GM19328 (cell line): Measurements from ENCODE around the gene COL5A1.
"Not testable (repeated sequence)": the region's sequence is repeated elsewhere in the genome, so short reads cannot be mapped to it uniquely, and the experiment has no call there.

Experiments
- ATAC-seq: cut with Tn5 transposase; IDR thresholded peaks from one replicate; pipeline ENCODE4 v1.9.1; 2021; ENCODE audit warnings: mild to moderate bottlenecking, moderate library complexity; ENCODE audit not compliant: unreplicated experiment

The COL5A1 gene

DNA sequence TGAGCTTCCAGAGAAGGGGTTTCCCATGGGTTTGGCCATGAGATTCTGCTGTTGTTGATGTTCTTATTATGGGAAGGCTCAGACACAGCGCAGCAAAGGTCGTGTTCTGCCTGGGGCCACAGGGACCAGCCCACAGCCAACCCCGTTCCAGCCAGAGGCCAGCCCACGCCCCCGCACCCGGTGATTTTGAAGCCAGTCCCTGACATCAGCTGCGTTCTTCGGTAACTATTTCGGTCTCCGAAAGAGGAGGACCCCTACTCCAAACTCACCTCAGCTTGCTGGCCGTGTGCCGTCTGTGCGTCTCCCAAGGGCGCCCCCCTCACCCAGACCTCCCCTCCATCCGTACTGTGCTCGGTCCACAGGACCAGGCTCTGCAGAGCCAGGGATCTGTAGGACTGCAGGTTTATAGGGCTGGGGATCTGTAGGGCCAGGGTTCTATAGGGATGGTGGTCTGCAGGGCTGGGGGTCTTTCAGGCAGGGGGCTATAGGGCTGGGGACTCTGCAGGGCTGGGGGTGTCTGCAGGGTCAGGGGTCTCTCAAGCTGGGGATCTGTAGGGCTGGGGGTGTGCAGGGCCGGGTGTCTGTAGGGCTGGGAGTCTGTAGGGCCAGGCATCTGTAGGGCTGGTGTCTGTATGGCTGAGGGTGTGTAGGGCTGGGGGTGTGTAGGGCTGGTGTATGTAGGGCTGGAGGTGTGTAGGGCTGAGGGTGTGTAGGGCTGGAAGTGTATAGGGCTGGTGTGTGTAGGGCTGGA is 11.8 kb downstream of the COL5A1 start:
- ATAC-seq = no peak

DNA sequence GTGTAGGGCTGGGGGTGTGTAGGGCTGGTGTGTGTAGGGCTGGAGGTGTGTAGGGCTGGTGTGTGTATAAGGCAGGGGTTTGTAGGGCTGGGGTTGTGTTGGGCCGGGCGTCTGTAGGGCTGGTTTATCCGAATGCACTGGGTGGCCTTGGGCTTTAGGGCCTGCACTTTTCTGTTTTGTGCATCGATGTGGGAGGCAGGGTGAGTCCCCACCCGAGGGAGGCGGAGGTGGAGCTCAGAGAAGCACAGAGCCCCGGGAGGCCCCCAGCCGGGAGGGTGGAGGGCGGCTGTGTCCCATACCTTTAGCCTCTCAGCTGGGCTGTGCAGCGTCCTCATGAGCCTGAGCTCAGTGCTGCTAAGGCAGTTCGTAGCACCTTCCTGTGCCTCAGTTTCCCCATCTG is 13.5 kb downstream of the COL5A1 start:
- ATAC-seq = no peak

DNA sequence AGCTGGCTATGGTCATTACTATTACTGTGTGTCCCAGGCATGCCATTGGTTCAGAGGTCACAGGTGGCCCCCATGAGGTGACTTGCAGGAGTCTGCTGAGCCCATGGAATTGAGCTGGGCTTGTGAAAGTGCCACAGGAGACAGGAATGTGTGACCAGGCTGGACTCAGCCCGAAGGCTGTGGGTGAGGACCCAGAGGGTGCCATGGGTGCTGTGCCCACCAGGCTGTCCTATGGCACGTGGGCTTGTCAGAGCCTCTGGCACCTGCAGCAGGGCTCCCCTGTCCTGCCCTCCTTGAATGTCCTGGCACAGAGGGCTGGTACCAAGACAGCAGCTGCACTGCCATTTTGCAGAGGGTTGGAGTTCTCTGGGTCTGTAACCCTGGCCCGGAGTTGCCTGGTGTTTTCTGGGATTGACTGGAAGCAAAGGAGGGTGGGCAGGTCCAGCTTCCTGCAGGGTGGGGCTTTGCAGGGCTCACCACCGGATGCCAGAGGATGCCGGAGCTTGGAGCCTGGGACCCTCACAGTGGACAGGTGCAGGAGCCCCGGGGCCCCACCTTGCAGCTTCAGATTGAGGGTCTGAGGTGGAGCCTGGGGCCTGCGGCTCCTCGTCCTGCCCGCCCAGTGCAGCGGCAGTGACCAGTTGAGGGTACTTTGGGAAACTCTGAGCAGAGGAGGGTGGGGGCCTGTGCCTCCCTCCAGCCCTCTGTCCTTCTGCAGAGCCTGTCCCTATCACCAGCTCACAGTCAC is 14.2 kb downstream of the COL5A1 start:
- ATAC-seq = no peak

DNA sequence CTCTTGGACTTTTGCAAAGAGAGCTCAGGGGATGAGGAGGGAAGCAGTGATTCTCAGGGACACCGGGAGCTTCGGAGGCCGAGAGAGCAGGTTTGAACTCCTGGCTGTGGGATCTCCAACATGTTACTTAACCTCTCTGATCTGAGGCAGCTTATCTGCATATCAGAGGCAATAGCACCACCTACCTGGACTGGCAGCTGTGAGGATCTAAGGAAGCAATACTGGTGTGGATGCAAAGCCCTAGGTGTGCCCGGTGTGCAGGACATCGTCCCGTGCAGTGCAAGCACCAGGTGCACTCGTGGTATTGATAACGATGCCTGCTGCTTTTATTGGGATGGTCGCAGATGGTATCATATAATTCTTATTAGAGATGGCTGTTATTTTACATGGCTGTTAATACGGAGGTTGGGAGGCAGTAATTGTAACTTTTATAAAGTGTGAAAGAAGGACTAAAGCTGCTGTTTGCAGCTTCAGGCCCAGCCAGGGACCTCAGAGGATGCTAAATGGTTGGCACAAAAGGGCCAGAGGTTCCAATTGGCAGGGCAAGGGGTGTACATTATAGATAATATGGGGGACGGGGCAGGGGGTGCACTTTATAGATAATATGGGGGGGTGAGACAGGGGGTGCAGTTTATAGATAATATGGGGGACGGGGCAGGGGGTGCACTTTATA is 14.9 kb downstream of the COL5A1 start:
- ATAC-seq = no peak

DNA sequence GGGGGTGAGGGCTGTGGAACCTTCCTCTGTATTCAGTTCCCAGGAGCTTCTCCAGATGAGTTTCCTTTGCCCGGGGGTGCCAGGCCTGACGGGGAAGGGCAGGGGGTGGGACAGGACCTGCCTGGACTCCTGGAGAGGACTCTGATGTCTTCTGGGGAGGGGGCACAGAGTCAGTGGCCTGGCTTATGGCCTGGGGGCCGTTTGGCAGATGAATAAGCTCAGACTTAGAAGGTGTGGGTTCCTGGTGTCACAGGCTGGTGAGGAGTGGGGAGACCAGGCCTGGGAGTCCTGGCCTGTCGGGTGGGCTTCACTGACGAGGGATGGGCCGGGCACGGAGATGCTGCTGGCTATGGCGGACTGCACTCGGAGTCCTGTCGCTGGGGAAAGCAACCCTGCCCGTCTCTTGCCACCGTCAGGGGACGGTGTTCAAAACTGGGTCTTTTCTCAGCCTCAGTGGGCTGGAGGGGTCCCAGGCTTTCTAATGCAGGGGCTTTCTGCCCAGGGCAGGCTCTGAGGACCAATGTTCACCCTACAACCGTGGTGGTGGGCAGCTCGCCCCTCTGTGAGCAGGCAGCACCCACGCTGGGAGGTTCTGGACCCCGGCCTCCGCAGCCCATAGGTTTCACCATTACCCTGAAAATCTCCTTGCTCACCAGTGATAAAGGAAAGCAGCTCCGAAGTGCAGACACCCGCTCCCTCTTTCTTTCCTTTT is 16.2 kb downstream of the COL5A1 start:
- no peak for ATAC-seq

DNA sequence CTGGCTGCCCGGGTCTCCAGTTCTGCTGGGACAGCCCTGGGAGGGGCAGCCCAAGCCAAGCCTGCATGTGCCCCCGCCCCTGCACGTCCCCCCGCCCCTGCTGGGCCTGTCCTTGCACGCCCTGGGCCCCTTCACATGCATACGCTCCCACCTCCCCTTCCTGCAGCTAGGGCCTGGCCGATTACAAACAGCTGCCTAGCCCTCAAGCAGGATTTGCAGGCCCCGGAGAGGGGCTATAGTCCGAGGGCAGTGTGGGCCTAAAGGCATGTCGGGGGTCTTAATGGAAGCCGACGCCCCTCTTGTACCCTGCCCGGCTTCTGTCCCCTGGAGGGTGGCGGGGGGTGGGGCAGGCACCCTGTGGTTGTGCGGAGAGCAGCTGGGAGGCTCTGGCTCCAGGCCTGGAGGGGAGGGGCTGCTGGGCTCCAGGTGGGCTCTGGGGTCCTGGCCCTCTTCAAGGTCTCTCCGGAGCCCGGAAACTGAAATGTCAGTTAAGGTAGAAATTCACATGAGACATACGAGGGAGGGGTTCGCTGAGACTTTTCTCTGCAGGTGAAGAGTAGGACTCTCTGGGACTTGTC is 16.9 kb downstream of the COL5A1 start:
- ATAC-seq = no peak

DNA sequence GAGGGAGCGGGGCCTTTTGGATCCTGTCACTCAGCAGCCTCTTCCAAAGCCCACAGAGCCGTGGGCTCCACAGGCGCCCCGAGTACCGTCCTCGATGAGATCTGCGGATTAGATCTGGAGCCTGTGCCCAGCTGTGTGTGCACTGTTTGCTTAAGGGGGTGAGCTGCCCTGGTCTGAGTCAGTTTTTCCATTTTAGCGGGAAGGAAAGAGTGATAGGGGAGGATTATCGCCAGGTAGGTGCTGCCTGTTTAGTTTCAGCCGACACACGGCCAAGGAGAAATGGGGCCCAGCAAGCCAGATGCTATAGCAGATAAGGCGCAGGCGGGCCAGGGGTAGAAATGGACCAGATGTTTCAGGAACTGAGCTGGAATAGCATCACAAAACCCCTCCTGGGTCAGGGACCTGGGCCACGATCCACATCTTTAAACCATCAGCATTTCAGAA is 18.1 kb downstream of the COL5A1 start:
- ATAC-seq = no peak

DNA sequence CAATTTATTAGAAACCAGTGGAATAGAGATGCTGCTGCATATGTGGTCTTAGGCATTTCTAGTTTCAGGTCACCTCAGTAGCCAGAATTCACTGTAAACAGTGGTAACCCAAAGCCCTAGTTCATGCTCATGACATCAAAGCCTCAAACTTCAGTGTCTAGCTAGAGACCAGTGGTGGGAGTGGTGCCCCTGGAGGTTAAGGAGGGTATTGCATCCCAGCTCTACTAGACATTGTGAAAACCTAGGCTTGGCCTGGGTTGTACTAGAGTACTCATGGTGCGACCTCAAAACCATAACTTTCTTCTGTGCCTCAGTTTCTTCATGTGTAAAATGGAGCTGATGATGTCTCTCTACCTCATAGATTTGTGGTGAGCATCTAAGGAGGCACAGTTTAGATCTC is 18.8 kb downstream of the COL5A1 start:
- no peak for ATAC-seq

DNA sequence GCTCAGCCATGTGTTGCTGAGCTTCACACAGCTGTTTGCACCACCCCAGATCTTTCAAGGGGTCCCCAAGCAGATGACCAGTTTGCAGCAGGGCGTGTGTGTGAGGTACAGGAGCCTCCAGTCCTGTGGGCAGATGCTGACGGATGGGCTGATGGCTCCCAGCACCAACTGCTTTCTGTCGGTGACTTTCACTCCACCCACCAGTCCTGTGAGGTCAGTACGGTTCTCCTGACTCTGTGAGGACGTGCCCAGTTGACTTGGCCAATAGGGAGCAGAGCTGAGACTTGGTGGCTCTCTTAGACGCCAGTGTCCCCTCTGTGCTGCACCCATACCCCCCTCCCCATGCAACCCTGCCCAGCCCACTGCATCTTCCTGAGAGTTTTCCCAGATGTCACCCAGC is 19.7 kb downstream of the COL5A1 start:
- no peak for ATAC-seq

DNA sequence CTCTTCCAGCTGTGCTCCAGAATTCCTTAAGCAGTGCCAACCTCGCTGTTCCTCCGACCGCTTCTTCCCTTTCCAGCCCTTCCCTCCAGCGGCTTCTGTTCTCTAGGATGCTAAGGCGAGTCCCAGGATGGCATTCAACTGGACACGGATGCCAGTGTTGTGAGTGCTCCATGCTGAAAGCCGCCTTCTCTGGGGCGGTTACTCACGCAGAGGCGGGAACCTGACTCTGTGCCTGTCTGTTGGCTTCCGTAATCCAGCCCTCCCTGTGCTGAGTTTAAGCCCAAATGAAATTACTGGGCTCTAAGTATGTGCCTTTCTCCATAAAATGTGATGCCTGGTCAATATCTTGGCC is 20.2 kb downstream of the COL5A1 start:
- no peak for ATAC-seq

DNA sequence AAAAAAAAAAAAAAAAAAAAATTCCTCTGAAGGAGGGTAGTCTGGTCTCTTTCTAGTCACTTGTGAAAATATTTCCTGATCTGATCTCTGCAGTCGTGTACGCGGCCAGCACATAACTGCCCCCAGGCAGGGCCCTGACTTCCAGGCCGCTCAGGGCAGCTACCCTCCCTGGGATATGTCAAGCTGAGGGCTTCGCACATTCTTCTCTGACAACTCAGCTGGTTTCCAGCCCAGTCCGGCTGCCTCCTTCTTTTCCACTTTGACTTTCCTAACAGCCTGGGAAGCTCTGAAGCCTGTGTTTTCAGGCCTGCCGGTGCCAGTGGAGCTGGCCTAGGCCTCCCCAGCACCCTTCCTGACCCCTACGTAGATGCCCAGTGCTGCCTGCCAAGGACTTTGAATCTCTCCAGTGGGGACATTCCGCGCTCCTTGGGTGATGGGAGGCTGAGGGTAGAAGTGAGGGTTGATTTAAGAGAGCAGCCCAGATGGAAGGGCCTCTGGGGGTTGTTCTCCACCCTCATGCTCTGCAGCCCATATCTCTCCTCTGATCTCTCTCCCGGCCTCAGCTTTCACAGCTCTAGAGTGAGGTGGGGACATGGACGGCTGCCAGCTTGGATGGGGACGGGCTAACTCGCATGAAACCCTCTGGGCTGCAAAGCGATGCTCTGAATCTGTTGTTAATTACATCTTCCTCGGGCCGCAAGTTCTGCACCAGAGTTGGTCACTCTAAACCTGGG is 20.7 kb downstream of the COL5A1 start:
- ATAC-seq = no peak

DNA sequence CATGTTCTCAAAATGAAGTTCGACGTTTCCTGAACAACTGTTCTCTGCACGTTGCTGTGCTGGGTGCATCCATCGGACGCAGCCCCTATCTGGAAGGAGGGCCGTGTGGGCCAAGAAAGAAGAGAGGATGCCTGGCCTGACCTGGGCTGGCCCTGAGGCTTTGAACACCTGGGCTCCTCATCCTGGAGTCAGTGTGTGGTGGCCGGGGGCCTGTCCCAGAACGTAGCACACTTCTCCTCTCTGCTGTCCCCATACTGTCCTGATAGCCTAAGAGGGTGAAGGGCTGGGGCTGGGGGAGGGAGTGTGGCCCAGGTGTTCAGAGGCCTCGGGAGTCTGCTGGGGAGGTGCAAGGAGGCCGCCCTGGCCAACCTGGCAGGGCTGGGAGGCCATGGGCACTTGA is 21.5 kb downstream of the COL5A1 start:
- no peak for ATAC-seq

DNA sequence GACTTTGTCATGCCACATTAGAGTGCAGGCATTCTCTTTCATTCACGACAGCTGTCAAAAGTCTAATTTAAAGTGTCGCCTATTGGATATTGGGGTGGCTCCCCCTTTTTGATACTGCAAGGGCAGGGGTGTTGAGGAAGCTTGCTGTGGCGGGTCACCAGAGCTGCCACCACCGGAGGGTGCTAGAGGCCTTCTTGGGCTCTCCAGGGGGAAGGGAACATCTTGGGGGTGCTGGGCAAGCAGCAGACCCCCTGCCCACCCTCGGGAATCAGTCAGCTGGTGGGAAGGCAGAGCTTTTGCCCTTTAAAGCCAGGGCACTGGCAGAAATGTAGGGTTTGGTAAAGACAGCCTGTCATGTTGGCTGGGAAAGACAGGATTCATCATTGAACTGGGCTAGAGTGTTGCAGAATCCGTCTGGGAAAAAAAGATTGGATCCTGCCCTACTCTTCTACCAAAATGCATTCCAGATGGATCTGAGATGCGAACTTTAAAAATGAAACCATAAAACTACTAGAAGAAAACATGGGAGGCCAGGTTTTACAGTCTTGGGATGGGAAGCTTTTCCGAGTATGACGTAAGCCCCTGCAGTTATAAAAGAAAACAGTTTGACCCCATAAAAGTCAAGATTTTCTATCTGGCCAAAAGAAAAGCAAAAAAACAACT is 22.3 kb downstream of the COL5A1 start:
- no peak for ATAC-seq

DNA sequence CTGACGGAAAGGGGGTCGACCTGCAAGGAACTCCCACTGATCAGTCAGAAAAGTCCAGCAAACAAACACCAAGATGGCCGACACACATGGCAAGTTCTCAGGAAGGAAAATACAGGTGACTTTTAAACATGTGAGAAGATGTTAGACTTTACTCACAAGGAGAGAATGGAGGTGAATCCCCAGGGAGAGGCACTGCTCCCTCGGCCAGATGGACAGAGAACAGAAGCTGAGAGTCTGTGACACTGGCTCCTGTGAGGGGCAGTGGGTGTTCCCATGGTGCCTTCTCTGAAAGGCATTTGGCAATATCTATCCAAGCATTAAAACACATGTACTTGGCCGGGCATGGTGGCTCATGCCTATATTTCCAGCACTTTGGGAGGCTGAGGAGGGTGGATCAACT is 22.8 kb downstream of the COL5A1 start:
- no peak for ATAC-seq

DNA sequence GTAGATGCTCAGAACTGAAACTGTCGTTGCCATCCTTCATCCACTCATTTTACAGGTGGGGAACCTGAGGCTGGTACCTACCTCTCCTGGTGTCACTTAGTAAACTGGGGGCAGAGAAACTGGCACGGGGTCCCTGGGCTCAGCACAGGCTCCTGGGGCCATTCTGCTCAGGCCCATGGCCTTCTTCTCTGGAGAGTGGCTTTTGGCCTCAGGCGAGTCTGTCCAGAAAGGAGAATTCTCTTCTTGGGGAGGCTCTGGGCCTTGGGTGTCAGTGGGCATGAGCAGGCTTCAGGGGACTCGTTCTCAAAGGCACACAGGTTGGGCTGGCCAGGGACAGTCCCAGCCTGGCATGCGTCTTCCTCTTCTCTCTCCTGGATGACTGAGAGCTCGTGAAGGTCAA is 24.6 kb downstream of the COL5A1 start:
- no peak for ATAC-seq

DNA sequence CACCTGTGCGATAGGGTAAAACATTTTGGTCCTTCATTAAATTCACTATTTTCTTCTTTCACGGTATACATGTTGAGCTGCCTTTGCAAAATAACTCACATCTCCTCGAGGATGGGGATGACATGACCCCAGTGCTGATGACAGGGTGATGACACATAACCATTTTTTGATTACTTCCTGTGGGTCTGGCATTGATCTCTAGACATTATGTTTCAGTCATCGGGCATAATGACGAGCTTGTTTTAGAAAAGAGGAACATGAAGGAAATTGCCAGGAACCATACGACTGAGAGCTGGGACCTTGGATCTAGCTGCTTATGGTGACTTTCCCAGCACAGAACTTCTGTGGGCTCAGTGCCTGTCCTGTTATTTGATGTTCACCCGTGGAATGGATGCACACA is 25.2 kb downstream of the COL5A1 start:
- ATAC-seq = no peak

DNA sequence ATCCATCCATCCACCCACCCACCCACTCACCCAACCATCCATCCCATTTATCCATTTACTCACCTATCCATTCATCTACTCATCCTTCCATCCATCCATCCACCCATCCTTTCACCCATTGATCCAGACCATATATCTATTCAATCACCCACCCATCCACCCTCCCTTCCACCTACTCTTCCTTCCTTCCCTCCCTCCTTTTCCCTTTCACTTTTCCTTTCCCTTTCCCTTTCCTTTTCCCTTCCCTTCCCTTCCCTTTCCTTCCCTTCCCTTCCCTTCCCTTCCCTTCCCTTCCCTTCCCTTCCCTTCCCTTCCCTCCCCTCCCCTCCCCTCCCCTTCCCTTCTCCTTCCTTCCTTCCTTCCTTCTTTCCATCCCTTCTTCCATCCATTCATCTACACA is 27.4 kb downstream of the COL5A1 start:
- ATAC-seq = not testable (repeated sequence)

DNA sequence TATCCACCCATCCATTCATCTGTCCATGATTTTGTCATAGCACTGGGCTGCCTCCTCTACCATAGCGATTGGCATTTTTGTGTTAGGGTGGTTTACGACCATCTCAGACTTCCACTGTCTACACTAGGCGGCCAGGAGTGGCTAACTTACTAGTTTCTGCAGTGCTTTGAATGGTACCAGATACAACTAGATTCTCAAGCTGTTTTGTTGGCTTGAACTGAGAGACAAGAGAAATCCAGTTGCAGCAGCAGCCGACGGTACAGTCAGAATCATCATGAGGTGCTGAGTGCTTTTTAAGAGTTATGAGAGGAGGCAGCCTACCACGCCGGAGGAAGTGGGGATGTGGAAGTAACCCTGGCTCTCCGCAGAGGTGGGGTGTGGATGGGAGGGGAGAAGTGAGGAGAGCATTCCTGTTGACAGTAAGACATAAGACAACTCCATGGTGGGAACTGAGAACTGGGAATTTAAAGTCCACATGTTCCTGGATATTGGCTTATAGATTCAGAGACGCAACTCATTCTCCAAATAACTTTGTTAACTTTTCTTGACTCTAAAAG is 27.9 kb downstream of the COL5A1 start:
- ATAC-seq = no peak

DNA sequence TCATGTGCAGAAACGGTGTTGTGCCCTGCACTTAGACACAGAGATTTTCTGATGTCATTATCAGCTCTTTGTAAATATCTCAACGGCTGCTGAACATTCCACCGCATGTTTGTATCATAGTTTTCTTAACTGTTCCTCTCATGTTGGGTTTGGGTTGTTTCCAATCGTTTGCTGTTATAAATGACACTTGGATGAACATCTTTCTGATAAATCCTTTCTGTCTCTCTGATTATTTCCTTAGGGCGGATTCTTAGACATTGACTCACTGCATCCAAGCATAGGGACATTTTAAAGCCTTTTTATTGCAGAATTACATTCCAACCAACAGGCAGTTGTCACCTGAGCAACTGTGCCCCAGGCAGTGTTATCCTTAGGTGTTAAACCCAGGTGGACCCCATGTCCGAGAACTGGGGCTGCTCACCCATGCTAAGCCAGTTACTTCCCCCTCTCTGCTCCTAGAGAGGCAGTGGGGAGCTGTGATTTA is 28.5 kb downstream of the COL5A1 start:
- no peak for ATAC-seq
